Smooth muscle cell (in vitro differentiated cells): ENCODE data around the gene RAMP3. TPM values are rescaled to one million over a fixed set of nuclear protein-coding genes. Genes with fewer than 3 reads are reported as not detected.

ENCODE experiments used
- DNase-seq: peaks from one replicate; lab custom pipeline; 2025; ENCODE audit not compliant: unreplicated experiment; lab: John Stamatoyannopoulos, UW
- H2AFZ ChIP-seq: fragments of 200-600 bp; sonication (generic); 2 replicates; pipeline ENCODE4 v1.6.0; 2016; ENCODE audit warnings: antibody characterized with exemption, low read depth, mild to moderate bottlenecking
- H3F3A ChIP-seq: fragments of 200-600 bp; sonication (generic); 2 replicates; pipeline ENCODE4 v1.6.0; 2017; ENCODE audit warnings: antibody characterized with exemption, low read depth
- H3K27ac ChIP-seq: fragments of 200-600 bp; sonication (generic); 2 replicates; pipeline ENCODE4 v1.5.1; 2016; ENCODE audit warnings: low read depth, mild to moderate bottlenecking
- H3K27me3 ChIP-seq: fragments of 200-600 bp; sonication (generic); 2 replicates; pipeline ENCODE4 v1.6.1; 2016; ENCODE audit warnings: low read depth, mild to moderate bottlenecking
- H3K36me3 ChIP-seq: fragments of 200-600 bp; sonication (generic); 2 replicates; pipeline ENCODE4 v1.5.1; 2016; ENCODE audit warnings: low read depth
- H3K4me1 ChIP-seq: fragments of 200-600 bp; sonication (generic); 2 replicates; pipeline ENCODE4 v1.5.1; 2016; ENCODE audit warnings: low read depth
- H3K4me2 ChIP-seq: fragments of 200-600 bp; sonication (generic); 2 replicates; pipeline ENCODE4 v1.6.0; 2016; ENCODE audit warnings: mild to moderate bottlenecking
- H3K4me3 ChIP-seq: fragments of 200-600 bp; sonication (generic); 2 replicates; pipeline ENCODE4 v1.5.1; 2016; ENCODE audit warnings: mild to moderate bottlenecking
- H3K79me2 ChIP-seq: fragments of 200-600 bp; sonication (generic); 2 replicates; pipeline ENCODE4 v1.6.0; 2016; ENCODE audit warnings: low read depth, mild to moderate bottlenecking
- H3K9ac ChIP-seq: fragments of 200-600 bp; sonication (generic); 2 replicates; pipeline ENCODE4 v1.6.0; 2016; ENCODE audit warnings: low read depth
- H3K9me3 ChIP-seq: fragments of 200-600 bp; sonication (generic); replicated peaks from 2 replicates; pipeline ENCODE4 v1.5.1; 2016; ENCODE audit warnings: low read depth
- H4K20me1 ChIP-seq: fragments of 200-600 bp; sonication (generic); 2 replicates; pipeline ENCODE4 v1.6.0; 2016; ENCODE audit warnings: low read depth
- WGBS: methylation state at CpG from one replicate; pipeline ENCODE4 v1.1.7; 2016; ENCODE audit warnings: low lambda C conversion rate; 5-methylcytosine and 5-hydroxymethylcytosine counted together
- polyA plus RNA-seq: library from polyadenylated mRNA; unstranded; fragments of >200 nt; fragmentation: Nextera tagmentation; extraction: Ambion mirVana; gene quantifications from 2 replicates; pipeline ENCODE4 v1.2.1, GENCODE V29; 2016
- total RNA-seq: library from RNA; depleted of rRNA; stranded (reverse); fragments of >200 nt; gene quantifications from 2 replicates; pipeline ENCODE4 v1.2.3, GENCODE V29; 2014
- TF ChIP-seq, protein P1 (sequence below): fragments of 200-600 bp; sonication (generic); IDR thresholded peaks from 2 replicates; pipeline ENCODE4 v1.5.1; 2017; ENCODE audit warnings: borderline replicate concordance, mild to moderate bottlenecking, antibody characterized with exemption; ENCODE audit not compliant: insufficient read depth, poor library complexity, severe bottlenecking

The RAMP3 gene
- total and polyA plus RNA-seq, 2 experiments from 2014 or later, result not detected

DNA sequence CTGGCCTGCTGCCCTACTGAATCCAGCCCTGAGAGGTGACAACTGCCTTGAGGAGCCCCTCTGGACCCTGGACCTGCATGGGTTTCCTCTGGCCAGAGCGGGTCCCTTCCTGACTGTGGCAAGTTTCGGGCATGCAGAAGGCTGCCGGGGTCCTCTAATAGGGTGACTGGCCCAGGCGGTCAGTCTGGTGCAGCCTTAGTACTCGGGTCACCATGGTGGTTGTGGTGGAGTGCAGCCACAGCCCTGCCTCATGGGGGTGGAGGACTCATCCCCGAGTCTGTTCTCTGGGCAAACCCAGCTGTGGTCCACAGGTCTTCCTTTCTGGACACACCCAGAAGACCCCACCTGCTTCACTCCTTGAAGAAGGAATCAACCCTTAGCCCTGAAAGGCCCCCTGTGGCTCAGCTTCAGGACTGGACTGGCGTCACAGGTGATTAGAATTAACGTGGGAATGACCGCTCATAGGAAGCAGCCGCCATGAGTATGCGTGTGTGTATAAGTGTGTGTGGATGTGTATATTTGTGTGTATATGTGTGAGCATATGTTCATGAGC, 28.7 kb downstream of the RAMP3 start:
- H3K4me3 ChIP-seq, result no peak overlapping the region
- peaks cover 8% of the 10 kb centered on the region for H3K27me3 ChIP-seq
- H3K9me3 ChIP-seq, result no peaks in the 10 kb centered on the region
- TF ChIP-seq, protein P1, sequence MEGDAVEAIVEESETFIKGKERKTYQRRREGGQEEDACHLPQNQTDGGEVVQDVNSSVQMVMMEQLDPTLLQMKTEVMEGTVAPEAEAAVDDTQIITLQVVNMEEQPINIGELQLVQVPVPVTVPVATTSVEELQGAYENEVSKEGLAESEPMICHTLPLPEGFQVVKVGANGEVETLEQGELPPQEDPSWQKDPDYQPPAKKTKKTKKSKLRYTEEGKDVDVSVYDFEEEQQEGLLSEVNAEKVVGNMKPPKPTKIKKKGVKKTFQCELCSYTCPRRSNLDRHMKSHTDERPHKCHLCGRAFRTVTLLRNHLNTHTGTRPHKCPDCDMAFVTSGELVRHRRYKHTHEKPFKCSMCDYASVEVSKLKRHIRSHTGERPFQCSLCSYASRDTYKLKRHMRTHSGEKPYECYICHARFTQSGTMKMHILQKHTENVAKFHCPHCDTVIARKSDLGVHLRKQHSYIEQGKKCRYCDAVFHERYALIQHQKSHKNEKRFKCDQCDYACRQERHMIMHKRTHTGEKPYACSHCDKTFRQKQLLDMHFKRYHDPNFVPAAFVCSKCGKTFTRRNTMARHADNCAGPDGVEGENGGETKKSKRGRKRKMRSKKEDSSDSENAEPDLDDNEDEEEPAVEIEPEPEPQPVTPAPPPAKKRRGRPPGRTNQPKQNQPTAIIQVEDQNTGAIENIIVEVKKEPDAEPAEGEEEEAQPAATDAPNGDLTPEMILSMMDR, result no peak
- H4K20me1 ChIP-seq, result no peaks in the 10 kb centered on the region
- no peak for DNase-seq
- H3K4me1 ChIP-seq, result no peaks in the 10 kb centered on the region
- WGBS, result 91% methylated on average over 11 of the region's 11 CpGs
- no peaks in the 10 kb centered on the region for H3F3A ChIP-seq
- no peak overlapping the region for H3K27ac ChIP-seq
- H3K9ac ChIP-seq, result no peak overlapping the region
- no peaks in the 10 kb centered on the region for H3K79me2 ChIP-seq
- no peak overlapping the region for H3K4me2 ChIP-seq
- no peaks in the 10 kb centered on the region for H3K36me3 ChIP-seq
- H2AFZ ChIP-seq, result no peak overlapping the region

- H3K27ac ChIP-seq, result no peak overlapping the region
- no peaks in the 10 kb centered on the region for H3K79me2 ChIP-seq
- 90% methylated on average over 9 of the region's 9 CpGs for WGBS
- peaks cover 1% of the 10 kb centered on the region for H3K27me3 ChIP-seq
- H3K9me3 ChIP-seq, result no peaks in the 10 kb centered on the region
- H3K9ac ChIP-seq, result no peak overlapping the region
- no peak overlapping the region for H2AFZ ChIP-seq
- no peak overlapping the region for H3K4me2 ChIP-seq
- H3F3A ChIP-seq, result no peaks in the 10 kb centered on the region
- no peak for DNase-seq
- no peaks in the 10 kb centered on the region for H3K36me3 ChIP-seq
- H3K4me3 ChIP-seq, result no peak overlapping the region
- no peaks in the 10 kb centered on the region for H4K20me1 ChIP-seq
- TF ChIP-seq, protein P1, result no peak
- H3K4me1 ChIP-seq, result no peaks in the 10 kb centered on the region
These were observed 29.7 kb downstream of the RAMP3 start for GRCh38 chr7:45187089-45187945.

DNA sequence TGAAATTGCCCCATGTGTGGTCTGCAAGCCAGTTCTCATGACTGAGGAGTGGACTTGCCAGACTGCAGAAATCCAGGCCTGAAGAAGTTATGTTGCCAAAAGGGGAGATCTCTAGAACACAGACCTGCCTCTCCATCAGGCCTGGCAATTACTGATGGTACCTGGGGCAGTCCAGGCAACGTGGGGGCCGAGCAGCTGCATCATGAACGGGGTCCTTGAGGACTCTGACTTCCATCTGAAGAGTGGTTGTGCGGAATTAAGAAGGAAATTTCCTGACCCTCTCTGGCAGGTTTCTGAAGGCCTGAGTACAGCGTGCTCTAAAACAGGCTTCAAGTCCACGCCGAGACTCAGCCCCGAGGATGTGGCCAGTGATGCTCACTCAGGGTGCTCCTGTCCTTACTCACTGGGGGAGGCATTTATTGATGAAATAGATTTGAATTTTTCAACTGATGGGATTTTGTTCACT, 30.4 kb downstream of the RAMP3 start:
- H4K20me1 ChIP-seq, result no peaks in the 10 kb centered on the region
- no peak overlapping the region for H3K9ac ChIP-seq
- H3K36me3 ChIP-seq, result no peaks in the 10 kb centered on the region
- no peak for DNase-seq
- TF ChIP-seq, protein P1, result no peak
- H3K4me2 ChIP-seq, result no peak overlapping the region
- H3K4me3 ChIP-seq, result no peak overlapping the region
- H3F3A ChIP-seq, result no peaks in the 10 kb centered on the region
- no peak overlapping the region for H2AFZ ChIP-seq
- no peaks in the 10 kb centered on the region for H3K27me3 ChIP-seq
- H3K79me2 ChIP-seq, result no peaks in the 10 kb centered on the region
- no peaks in the 10 kb centered on the region for H3K4me1 ChIP-seq
- WGBS, result 88% methylated on average over 8 of the region's 8 CpGs
- no peaks in the 10 kb centered on the region for H3K9me3 ChIP-seq
- H3K27ac ChIP-seq, result no peak overlapping the region
